Spleen (tissue), 11 donors: Measurements from ENCODE around the gene SECTM1. TPM values are rescaled to one million over a fixed set of nuclear protein-coding genes. Genes with fewer than 3 reads are reported as not detected.

Source experiments
- DNase-seq: peaks from one replicate; pipeline ENCODE4 v3.0.0-alpha.2; 2020
- H3K27ac ChIP-seq, 8 donors: fragments of 200-600 bp; sonication (generic) in 7 of 8; 1 replicate in 4 of 8; 2 replicates in 4 of 8; pipeline versions ENCODE4 v1.5.0 to v1.8.0; 2016 to 2021; ENCODE audit warnings: inconsistent platforms in 4 of 8, mild to moderate bottlenecking in 4 of 8, moderate library complexity in 1 of 8
- H3K27me3 ChIP-seq, 7 donors: fragments of 200-600 bp; sonication (generic) in 6 of 7; replicated peaks in 1 of 7; 1 replicate in 4 of 7; 2 replicates in 3 of 7; pipeline versions ENCODE4 v1.5.0 to v1.8.0; 2016 to 2021; ENCODE audit warnings: inconsistent platforms in 3 of 7, mild to moderate bottlenecking in 1 of 7
- H3K36me3 ChIP-seq, 6 donors: fragments of 200-600 bp; sonication (generic) in 5 of 6; 1 replicate in 4 of 6; 2 replicates in 2 of 6; pipeline versions ENCODE4 v1.5.0 to v1.8.0; 2016 to 2021; ENCODE audit warnings: inconsistent platforms in 2 of 6
- H3K4me1 ChIP-seq, 6 donors: fragments of 200-600 bp; sonication (generic) in 5 of 6; 1 replicate in 3 of 6; 2 replicates in 3 of 6; pipeline versions ENCODE4 v1.5.0 to v1.8.0; 2016 to 2021; ENCODE audit warnings: inconsistent platforms in 3 of 6
- H3K4me3 ChIP-seq, 8 donors: fragments of 200-600 bp; sonication (generic) in 7 of 8; 1 replicate in 4 of 8; 2 replicates in 4 of 8; pipeline versions ENCODE4 v1.5.0 to v1.8.0; 2016 to 2021; ENCODE audit warnings: inconsistent platforms in 4 of 8, mild to moderate bottlenecking in 4 of 8, moderate library complexity in 2 of 8
- H3K9me3 ChIP-seq, 8 donors: fragments of 200-600 bp; sonication (generic) in 7 of 8; 1 replicate in 4 of 8; 2 replicates in 4 of 8; pipeline versions ENCODE4 v1.5.0 to v1.8.0; 2016 to 2021; ENCODE audit warnings: inconsistent platforms in 4 of 8
- POLR2A ChIP-seq, 3 donors: fragments of 450-650 bp; IDR thresholded peaks; one replicate each; pipeline ENCODE4 v1.5.1; 2017; ENCODE audit warnings: antibody characterized with exemption in 3 of 3, mild to moderate bottlenecking in 1 of 3
- POLR2AphosphoS5 ChIP-seq, 3 donors: sonication (generic); formaldehyde crosslinking; IDR thresholded peaks; one replicate each; pipeline ENCODE4 v1.5.1; 2017; ENCODE audit warnings: antibody characterized with exemption in 3 of 3
- WGBS, 5 donors: extraction: QIAGEN DNeasy Blood & Tissue Kit in 3 of 5; methylation state at CpG; one replicate each; pipeline versions ENCODE4 v1.1.5 to v1.1.7; 2013 to 2018; 5-methylcytosine and 5-hydroxymethylcytosine counted together
- intact Hi-C: fragments of 100-400 bp; cut with DNase I; formaldehyde crosslinking; loops from one replicate; pipeline ENCODE4 v1.15.0; 2023; ENCODE audit warnings: low total_unique reads
- polyA plus RNA-seq, 3 donors: library from polyadenylated mRNA; stranded (reverse); fragments of 200-250 nt; gene quantifications; one replicate each; pipeline ENCODE4 v1.2.1, GENCODE V29; 2013
- total RNA-seq, 7 donors: library from RNA; depleted of rRNA in 3 of 7; stranded (reverse); fragments of >200 nt in 3 of 7; fragmentation: NEBNext Ultra II Directional in 4 of 7; extraction: Animal tissue kit (Norgen Biotek cat#: 25700) in 4 of 7; gene quantifications; one replicate each; pipeline versions ENCODE4 v1.1.0 to v1.2.1, GENCODE V29; 2016 to 2021
- TF ChIP-seq, protein P1 (sequence below), 11 experiments: fragments of 200-600 bp in 7 of 11; fragments of 450-650 bp in 4 of 11; sonication (generic) in 4 of 11; IDR thresholded peaks in 8 of 11; conservative IDR thresholded peaks in 3 of 11; 1 replicate in 7 of 11; 2 replicates in 4 of 11; pipeline versions ENCODE4 v1.4.0 to v1.8.0; 2016 to 2021; ENCODE audit warnings: antibody characterized with exemption in 11 of 11, inconsistent platforms in 4 of 11, mild to moderate bottlenecking in 1 of 11
- donor health status: healthy with polysubstance abuse.
- donor health status: DM: no; HTN: no; CAD: no; lungs with moderate emphysema.
- donor health status: DM: no; HTN: no; CAD: no.
- donor health status: Bipolar disorder and iron deficiency.
- donor health status: healthy.
- donor health status: DM: no; HTN: no; CAD: no.
- donor health status: DM: yes; HTN: yes; CAD: no.

The SECTM1 gene
- total and polyA plus RNA-seq, 10 donors: 6.0 to 141 (median 60.4) TPM

DNA sequence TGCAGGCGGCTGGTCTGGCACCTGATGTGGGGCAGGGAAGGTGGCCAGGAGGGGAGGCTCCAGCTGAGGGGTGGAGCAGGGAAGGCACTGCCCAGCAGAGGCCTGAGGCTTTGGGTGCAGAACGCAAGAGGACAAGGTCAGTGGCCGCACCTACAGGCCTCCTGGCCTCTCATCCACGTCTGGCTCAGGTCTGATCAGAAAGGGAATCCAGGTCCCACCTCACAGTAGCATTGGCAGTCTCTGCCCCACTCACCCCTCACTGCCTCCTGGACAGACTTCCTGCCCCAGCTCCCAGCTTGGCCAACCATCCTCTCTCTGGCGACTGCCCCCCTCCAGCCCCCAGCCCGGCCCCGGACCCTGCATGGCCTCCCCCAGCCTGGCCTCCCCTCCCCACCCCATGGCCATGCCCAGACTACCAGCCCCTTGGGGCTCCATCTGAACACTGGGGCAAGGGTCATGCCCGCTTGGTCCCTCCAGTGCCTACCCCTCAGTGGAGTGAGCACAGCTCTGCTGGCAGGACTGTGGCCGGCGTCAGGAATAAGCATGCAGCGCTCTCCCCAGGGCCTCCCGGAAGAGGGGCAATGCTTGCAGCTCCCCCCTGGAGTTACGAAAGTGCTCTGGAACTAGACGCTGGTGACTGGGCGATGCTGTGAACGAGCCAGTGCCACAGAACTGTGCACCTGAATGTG lies 42.6 kb upstream of the SECTM1 start:
- H3K27me3 ChIP-seq: peaks cover 4 to 92% (median 60%) of the 10 kb centered on the region in 7 donors
- WGBS, 5 donors: 70 to 82% (median 72%) methylated on average over 11 to 16 of the region's 16 CpGs
- peak; percentile 51 for DNase-seq
- no peak overlapping the region for H3K4me3 ChIP-seq
- H3K36me3 ChIP-seq: no peaks in the 10 kb centered on the region
- H3K27ac ChIP-seq: no peak overlapping the region
- TF ChIP-seq POLR2A (IDR thresholded peaks at IDR 0.05) (no peak), POLR2AphosphoS5 (IDR thresholded peaks at IDR 0.05) (no peak)
- TF ChIP-seq, protein P1, sequence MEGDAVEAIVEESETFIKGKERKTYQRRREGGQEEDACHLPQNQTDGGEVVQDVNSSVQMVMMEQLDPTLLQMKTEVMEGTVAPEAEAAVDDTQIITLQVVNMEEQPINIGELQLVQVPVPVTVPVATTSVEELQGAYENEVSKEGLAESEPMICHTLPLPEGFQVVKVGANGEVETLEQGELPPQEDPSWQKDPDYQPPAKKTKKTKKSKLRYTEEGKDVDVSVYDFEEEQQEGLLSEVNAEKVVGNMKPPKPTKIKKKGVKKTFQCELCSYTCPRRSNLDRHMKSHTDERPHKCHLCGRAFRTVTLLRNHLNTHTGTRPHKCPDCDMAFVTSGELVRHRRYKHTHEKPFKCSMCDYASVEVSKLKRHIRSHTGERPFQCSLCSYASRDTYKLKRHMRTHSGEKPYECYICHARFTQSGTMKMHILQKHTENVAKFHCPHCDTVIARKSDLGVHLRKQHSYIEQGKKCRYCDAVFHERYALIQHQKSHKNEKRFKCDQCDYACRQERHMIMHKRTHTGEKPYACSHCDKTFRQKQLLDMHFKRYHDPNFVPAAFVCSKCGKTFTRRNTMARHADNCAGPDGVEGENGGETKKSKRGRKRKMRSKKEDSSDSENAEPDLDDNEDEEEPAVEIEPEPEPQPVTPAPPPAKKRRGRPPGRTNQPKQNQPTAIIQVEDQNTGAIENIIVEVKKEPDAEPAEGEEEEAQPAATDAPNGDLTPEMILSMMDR (IDR thresholded peaks at IDR 0.05 in 8 of 11, conservative IDR thresholded peaks at IDR 0.05 in 3 of 11): no peak
- peaks cover 4 to 27% (median 19%) of the 10 kb centered on the region in 6 donors for H3K4me1 ChIP-seq
- intact Hi-C loops: no loop called here
- H3K9me3 ChIP-seq: no peaks in the 10 kb centered on the region

DNA sequence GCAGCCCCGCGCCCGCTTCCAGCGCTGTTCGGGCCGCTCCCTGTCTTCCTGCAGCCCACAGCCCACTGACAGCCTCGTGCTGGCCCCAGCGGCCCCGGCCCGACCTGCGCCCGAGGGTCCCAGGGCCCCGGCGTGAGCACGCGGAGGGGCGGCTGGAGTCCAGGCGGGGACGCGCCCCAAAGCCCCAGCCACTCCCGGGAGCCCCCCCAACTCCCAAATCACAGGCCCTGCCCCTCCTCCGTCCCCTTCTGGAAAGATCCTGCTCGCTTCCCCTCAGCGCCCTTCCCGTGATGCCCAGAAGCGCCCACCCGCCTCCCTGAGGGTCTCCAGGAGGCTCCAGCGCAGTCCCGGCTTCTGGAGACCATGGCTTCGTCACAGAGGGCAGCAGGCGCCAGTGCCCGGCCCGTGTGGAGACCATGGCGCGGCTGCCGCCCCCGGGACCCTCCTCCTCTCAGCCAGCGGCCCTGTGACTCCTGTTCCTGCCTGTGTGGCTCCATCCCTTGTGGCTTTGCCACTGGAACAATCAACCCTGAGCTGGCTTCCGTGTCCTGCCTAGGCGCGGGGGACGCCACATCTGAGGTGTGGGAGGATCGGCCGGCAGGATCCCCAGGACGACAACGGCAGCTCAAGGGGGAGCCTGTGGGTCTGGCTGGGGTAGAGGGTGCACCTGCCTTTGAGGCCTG lies 41.9 kb upstream of the SECTM1 start:
- DNase-seq: peak; percentile 56
- peaks cover 4 to 93% (median 67%) of the 10 kb centered on the region in 7 donors for H3K27me3 ChIP-seq
- peaks cover 8 to 34% (median 26%) of the 10 kb centered on the region in 6 donors for H3K4me1 ChIP-seq
- H3K4me3 ChIP-seq: no peak overlapping the region
- no peak overlapping the region for H3K27ac ChIP-seq
- H3K9me3 ChIP-seq: no peaks in the 10 kb centered on the region
- WGBS, 5 donors: 57 to 76% (median 58%) methylated on average over 33 to 46 of the region's 46 CpGs
- no peaks in the 10 kb centered on the region for H3K36me3 ChIP-seq
- TF ChIP-seq, protein P1 (IDR thresholded peaks at IDR 0.05 in 8 of 11, conservative IDR thresholded peaks at IDR 0.05 in 3 of 11): no peak
- no peak for TF ChIP-seq POLR2AphosphoS5 (IDR thresholded peaks at IDR 0.05)
- no peak for TF ChIP-seq POLR2A (IDR thresholded peaks at IDR 0.05)
- intact Hi-C loops: no loop called here

DNA sequence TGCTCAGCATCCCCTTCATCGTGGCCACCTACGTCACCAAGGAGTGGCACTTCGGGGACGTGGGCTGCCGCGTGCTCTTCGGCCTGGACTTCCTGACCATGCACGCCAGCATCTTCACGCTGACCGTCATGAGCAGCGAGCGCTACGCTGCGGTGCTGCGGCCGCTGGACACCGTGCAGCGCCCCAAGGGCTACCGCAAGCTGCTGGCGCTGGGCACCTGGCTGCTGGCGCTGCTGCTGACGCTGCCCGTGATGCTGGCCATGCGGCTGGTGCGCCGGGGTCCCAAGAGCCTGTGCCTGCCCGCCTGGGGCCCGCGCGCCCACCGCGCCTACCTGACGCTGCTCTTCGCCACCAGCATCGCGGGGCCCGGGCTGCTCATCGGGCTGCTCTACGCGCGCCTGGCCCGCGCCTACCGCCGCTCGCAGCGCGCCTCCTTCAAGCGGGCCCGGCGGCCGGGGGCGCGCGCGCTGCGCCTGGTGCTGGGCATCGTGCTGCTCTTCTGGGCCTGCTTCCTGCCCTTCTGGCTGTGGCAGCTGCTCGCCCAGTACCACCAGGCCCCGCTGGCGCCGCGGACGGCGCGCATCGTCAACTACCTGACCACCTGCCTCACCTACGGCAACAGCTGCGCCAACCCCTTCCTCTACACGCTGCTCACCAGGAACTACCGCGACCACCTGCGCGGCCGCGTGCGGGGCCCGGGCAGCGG lies 41.2 kb upstream of the SECTM1 start:
- no peaks in the 10 kb centered on the region for H3K36me3 ChIP-seq
- no peak overlapping the region for H3K4me3 ChIP-seq
- no peak overlapping the region for H3K27ac ChIP-seq
- H3K4me1 ChIP-seq: peaks cover 8 to 41% (median 33%) of the 10 kb centered on the region in 6 donors
- H3K27me3 ChIP-seq: peaks cover 4 to 93% (median 72%) of the 10 kb centered on the region in 7 donors
- intact Hi-C loops: no loop called here
- 30 to 49% (median 36%) methylated on average over 37 to 79 of the region's 79 CpGs for WGBS, 5 donors
- TF ChIP-seq POLR2A (IDR thresholded peaks at IDR 0.05): no peak
- TF ChIP-seq, protein P1 (IDR thresholded peaks at IDR 0.05 in 8 of 11, conservative IDR thresholded peaks at IDR 0.05 in 3 of 11): no peak
- no peak for TF ChIP-seq POLR2AphosphoS5 (IDR thresholded peaks at IDR 0.05)
- peak; percentile 32 for DNase-seq
- no peaks in the 10 kb centered on the region for H3K9me3 ChIP-seq
